Spinal cord (tissue), 10 donors: ENCODE results near the gene BAHCC1. TPM values are rescaled to one million over a fixed set of nuclear protein-coding genes. Genes with fewer than 3 reads are reported as not detected.

Experiments used
- DNase-seq, 6 donors: peaks; one replicate each; pipeline versions ENCODE4 v3.0.0 to v3.0.0-alpha.2; 2013 to 2015; ENCODE audit warnings: low spot score in 6 of 6, low read depth in 4 of 6
- H3K27ac ChIP-seq: one replicate; pipeline ENCODE4 v1.5.1; 2013; ENCODE audit warnings: low read depth, low read length, control low read depth
- H3K27me3 ChIP-seq: one replicate; pipeline ENCODE4 v1.6.1; 2013; ENCODE audit warnings: low read length; ENCODE audit not compliant: control insufficient read depth, insufficient read depth
- H3K36me3 ChIP-seq: one replicate; pipeline ENCODE4 v1.6.1; 2013; ENCODE audit warnings: low read length; ENCODE audit not compliant: control insufficient read depth, insufficient read depth
- H3K4me1 ChIP-seq: one replicate; pipeline ENCODE4 v1.6.1; 2013; ENCODE audit warnings: low read length; ENCODE audit not compliant: control insufficient read depth, insufficient read depth
- H3K4me3 ChIP-seq: one replicate; pipeline ENCODE4 v1.5.1; 2013; ENCODE audit warnings: low read depth, low read length, control low read depth
- H3K9me3 ChIP-seq: one replicate; pipeline ENCODE4 v1.6.1; 2013; ENCODE audit warnings: low read length; ENCODE audit not compliant: control insufficient read depth, insufficient read depth
- WGBS: methylation state at CpG from one replicate; pipeline ENCODE4 v1.1.5; 2013; ENCODE audit warnings: missing lambda C conversion rate; ENCODE audit not compliant: insufficient coverage; 5-methylcytosine and 5-hydroxymethylcytosine counted together
- polyA plus RNA-seq, 2 donors: library from polyadenylated mRNA; unstranded; fragments of 120-200 nt; gene quantifications; one replicate each; pipeline ENCODE4 v1.2.1, GENCODE V29; 2013; ENCODE audit not compliant: insufficient read length in 2 of 2
- total RNA-seq, 2 donors: library from RNA; depleted of rRNA in 1 of 2; stranded (reverse); fragments of 120-200 nt in 1 of 2; fragments of >200 nt in 1 of 2; gene quantifications; one replicate each; pipeline versions ENCODE4 v1.2.3 to v1.2.4, GENCODE V29; 2013 to 2014
- donor health status: healthy.

BAHCC1 gene
- total and polyA plus RNA-seq, 4 donors = 9.3 to 33.4 (median 20.5) TPM

DNA sequence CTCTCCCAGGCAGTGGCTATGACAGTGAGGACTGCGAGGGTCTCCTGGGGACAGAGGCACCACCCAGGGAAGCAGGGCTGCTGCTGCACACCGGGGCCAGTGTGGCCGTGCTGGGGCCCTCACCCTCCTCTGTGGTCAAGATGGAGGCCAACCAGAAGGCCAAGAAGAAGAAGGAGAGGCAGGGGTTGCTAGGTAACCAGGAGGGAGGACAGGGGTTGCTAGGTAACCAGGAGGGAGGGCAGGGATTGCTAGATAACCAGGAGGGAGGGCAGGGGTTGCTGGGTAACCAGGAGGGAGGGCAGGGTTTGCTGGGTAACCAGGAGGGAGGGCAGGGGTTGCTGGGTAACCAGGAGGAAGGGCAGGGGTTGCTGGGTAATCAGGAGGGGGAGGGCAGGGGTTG lies 62.1 kb downstream of the BAHCC1 start:
- WGBS = 100% methylated on average over 1 of the region's 3 CpGs
- Histone ChIP-seq H3K36me3 (peaks cover 96% of the 10 kb centered on the region), H3K9me3 (no peaks in the 10 kb centered on the region), H3K4me1 (peaks cover 58% of the 10 kb centered on the region), H3K4me3 (no peak overlapping the region), H3K27me3 (no peaks in the 10 kb centered on the region), H3K27ac (no peak overlapping the region)
- DNase-seq = no peak

- H3K27me3 ChIP-seq = no peaks in the 10 kb centered on the region
- H3K27ac ChIP-seq = no peak overlapping the region
- no peak for DNase-seq
- no peaks in the 10 kb centered on the region for H3K9me3 ChIP-seq
- 82% methylated on average over 23 of the region's 25 CpGs for WGBS
- peaks cover 96% of the 10 kb centered on the region for H3K36me3 ChIP-seq
- peaks cover 51% of the 10 kb centered on the region for H3K4me1 ChIP-seq
- no peak overlapping the region for H3K4me3 ChIP-seq
Observed at GRCh38 chr17:81457917-81458555, 62.8 kb downstream of the BAHCC1 start.

DNA sequence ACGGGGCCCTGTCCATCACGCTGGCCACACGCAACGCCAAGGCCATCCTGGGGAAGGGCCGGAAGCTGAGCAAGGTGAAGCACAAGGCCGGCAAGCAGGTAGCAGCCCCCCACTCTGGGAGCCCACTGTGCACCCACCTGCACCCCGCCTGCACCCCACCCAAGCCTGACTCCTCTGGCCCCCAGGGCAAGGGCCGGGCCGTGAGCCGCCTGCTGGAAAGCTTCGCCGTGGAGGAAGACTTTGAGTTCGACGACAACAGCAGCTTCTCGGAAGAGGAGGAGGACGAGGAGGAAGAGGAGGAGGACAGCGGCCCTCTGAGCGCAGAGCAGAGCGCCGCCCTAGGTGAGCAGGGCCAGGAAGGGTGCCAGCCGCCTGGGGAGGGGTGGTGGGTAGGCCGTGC lies 63.4 kb downstream of the BAHCC1 start:
- no peak overlapping the region for H3K27ac ChIP-seq
- no peak overlapping the region for H3K4me3 ChIP-seq
- peaks cover 96% of the 10 kb centered on the region for H3K36me3 ChIP-seq
- no peaks in the 10 kb centered on the region for H3K9me3 ChIP-seq
- no peaks in the 10 kb centered on the region for H3K27me3 ChIP-seq
- no peak for DNase-seq
- peaks cover 45% of the 10 kb centered on the region for H3K4me1 ChIP-seq
- WGBS = 90% methylated on average over 20 of the region's 22 CpGs

DNA sequence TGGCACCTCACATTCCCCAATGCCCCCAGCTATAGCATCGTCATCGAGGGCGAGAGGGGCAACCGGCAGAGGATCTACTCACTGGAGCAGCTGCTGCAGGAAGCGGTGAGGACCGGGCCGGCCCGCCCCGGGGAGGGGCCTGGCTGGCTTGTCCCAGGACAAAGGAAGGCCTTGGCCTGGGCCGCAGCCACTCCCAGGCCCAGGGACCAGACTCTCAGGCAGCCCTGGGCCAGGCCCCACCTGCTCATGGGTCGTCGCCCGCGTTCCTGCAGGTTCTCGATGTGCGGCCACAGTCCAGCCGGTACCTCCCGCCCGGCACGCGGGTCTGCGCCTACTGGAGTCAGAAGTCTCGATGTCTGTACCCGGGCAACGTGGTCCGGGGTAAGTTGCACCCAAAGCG lies 64.0 kb downstream of the BAHCC1 start:
- no peaks in the 10 kb centered on the region for H3K9me3 ChIP-seq
- peaks cover 40% of the 10 kb centered on the region for H3K4me1 ChIP-seq
- no peaks in the 10 kb centered on the region for H3K27me3 ChIP-seq
- DNase-seq = no peak
- H3K27ac ChIP-seq = no peak overlapping the region
- peaks cover 96% of the 10 kb centered on the region for H3K36me3 ChIP-seq
- H3K4me3 ChIP-seq = no peak overlapping the region
- WGBS = 91% methylated on average over 26 of the region's 27 CpGs

- WGBS = 84% methylated on average over 8 of the region's 16 CpGs
Observed at GRCh38 chr17:81459864-81460263, 64.6 kb downstream of the BAHCC1 start.

DNA sequence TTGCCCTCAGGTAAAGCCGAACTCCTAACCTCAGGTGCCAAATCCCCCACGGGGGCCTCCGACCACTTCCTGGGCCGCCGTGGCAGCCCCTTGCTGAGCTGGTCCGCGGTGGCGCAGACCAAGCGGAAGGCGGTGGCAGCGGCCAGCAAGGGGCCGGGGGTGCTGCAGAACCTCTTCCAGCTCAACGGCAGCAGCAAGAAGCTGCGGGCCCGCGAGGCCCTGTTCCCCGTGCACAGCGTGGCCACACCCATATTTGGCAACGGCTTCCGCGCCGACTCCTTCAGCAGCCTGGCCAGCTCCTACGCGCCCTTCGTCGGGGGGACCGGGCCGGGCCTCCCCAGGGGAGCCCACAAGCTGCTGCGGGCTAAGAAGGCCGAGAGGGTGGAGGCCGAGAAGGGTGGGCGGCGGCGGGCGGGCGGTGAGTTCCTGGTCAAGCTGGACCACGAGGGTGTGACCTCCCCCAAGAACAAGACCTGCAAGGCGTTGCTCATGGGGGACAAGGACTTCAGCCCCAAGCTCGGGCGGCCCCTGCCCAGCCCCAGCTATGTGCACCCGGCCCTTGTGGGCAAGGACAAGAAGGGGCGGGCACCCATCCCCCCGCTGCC lies 65.7 kb downstream of the BAHCC1 start:
- Histone ChIP-seq H3K27me3 (no peaks in the 10 kb centered on the region), H3K4me3 (no peak overlapping the region), H3K36me3 (peaks cover 96% of the 10 kb centered on the region), H3K9me3 (no peaks in the 10 kb centered on the region), H3K27ac (no peak overlapping the region), H3K4me1 (peaks cover 29% of the 10 kb centered on the region)
- DNase-seq = no peak
- 91% methylated on average over 43 of the region's 43 CpGs for WGBS

More at GRCh38 chr17:81459864-81460263, 64.6 kb downstream of the BAHCC1 start:
- Histone ChIP-seq H3K27me3 (no peaks in the 10 kb centered on the region), H3K4me1 (peaks cover 39% of the 10 kb centered on the region), H3K27ac (no peak overlapping the region), H3K9me3 (no peaks in the 10 kb centered on the region), H3K36me3 (peaks cover 97% of the 10 kb centered on the region), H3K4me3 (no peak overlapping the region)
- no peak for DNase-seq

DNA sequence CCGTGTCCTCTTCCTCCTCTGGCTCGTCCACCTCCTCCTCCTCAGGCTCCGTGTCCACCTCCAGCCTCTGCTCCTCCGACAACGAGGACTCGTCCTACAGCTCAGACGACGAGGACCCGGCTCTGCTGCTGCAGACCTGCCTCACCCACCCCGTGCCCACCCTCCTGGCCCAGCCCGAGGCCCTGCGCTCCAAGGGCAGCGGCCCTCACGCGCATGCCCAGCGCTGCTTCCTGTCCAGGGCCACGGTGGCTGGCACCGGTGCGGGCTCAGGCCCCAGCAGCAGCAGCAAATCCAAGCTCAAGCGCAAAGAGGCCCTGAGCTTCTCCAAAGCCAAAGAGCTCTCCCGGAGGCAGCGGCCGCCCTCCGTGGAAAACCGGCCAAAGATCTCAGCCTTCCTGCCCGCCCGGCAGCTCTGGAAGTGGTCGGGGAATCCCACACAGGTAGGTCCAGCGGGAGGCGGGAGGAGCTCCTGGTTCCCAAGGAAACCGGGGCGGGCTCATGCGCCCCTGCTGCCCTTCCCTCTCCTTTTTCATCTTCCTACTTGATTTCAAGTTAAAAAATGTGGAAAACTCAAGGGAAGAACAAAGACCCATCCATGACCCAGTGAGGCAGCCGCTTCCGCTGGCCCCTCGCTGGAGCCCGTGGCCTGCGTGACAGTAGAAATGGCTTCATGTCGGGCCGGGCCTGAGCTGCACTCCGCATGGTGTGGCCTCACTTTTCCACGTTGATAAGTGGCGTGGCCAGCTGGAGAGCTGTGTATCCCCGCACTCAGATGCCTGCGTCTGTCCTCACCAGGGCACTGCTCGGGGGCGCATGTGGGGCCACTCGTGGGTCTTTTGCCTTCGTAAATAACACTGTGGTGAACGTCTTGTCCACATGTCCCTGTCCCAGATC lies 66.6 kb downstream of the BAHCC1 start:
- Histone ChIP-seq H3K27me3 (no peaks in the 10 kb centered on the region), H3K4me1 (peaks cover 26% of the 10 kb centered on the region), H3K36me3 (peaks cover 95% of the 10 kb centered on the region), H3K27ac (no peak overlapping the region), H3K9me3 (no peaks in the 10 kb centered on the region), H3K4me3 (no peak overlapping the region)
- WGBS = 92% methylated on average over 49 of the region's 50 CpGs
- no peak for DNase-seq

GRCh38 chr17:81462506-81463125 lies 67.4 kb downstream of the BAHCC1 start:
- Histone ChIP-seq H3K4me3 (no peak overlapping the region), H3K4me1 (peaks cover 26% of the 10 kb centered on the region), H3K36me3 (peaks cover 96% of the 10 kb centered on the region), H3K27ac (no peak overlapping the region), H3K9me3 (no peaks in the 10 kb centered on the region), H3K27me3 (no peaks in the 10 kb centered on the region)
- DNase-seq = no peak
- WGBS = 96% methylated on average over 33 of the region's 33 CpGs

GRCh38 chr17:81463506-81463905 lies 68.2 kb downstream of the BAHCC1 start:
- Histone ChIP-seq H3K4me3 (no peak overlapping the region), H3K9me3 (no peaks in the 10 kb centered on the region), H3K36me3 (peaks cover 98% of the 10 kb centered on the region), H3K27ac (no peak overlapping the region), H3K4me1 (peaks cover 35% of the 10 kb centered on the region), H3K27me3 (no peaks in the 10 kb centered on the region)
- 96% methylated on average over 32 of the region's 32 CpGs for WGBS
- DNase-seq = no peak
